DOHH2 (cell line): ENCODE results near the gene DCDC1.

Experiments used
- H3F3A ChIP-seq: fragments of 200-600 bp; sonication (generic), shearing (Covaris generic); 2 replicates; pipeline ENCODE4 v1.6.0; 2016; ENCODE audit warnings: antibody characterized with exemption, mild to moderate bottlenecking; ENCODE audit not compliant: control insufficient read depth, insufficient read depth
- H3K27ac ChIP-seq: fragments of 200-600 bp; sonication (generic); 2 replicates; pipeline ENCODE4 v1.5.1; 2014; ENCODE audit warnings: low read depth, mild to moderate bottlenecking, low read length, moderate library complexity
- H3K27me3 ChIP-seq: fragments of 200-600 bp; sonication (generic); 2 replicates; pipeline ENCODE4 v1.6.1; 2014; ENCODE audit warnings: mild to moderate bottlenecking, low read length, mixed read lengths; ENCODE audit not compliant: control insufficient read depth
- H3K36me3 ChIP-seq: fragments of 200-600 bp; sonication (generic); 2 replicates; pipeline ENCODE4 v1.6.1; 2014; ENCODE audit warnings: mild to moderate bottlenecking, low read length, moderate library complexity, mixed read lengths; ENCODE audit not compliant: control insufficient read depth
- H3K4me1 ChIP-seq: fragments of 200-600 bp; sonication (generic); 2 replicates; pipeline ENCODE4 v1.6.1; 2014; ENCODE audit warnings: mild to moderate bottlenecking, low read length, mixed read lengths; ENCODE audit not compliant: control insufficient read depth
- H3K4me2 ChIP-seq: fragments of 200-600 bp; sonication (generic); 2 replicates; pipeline ENCODE4 v1.6.0; 2014; ENCODE audit warnings: mild to moderate bottlenecking, low read length, moderate library complexity
- H3K4me3 ChIP-seq: fragments of 200-600 bp; sonication (generic); 2 replicates; pipeline ENCODE4 v1.5.1; 2014; ENCODE audit warnings: mild to moderate bottlenecking, low read length, mixed read lengths
- H3K79me2 ChIP-seq: fragments of 200-600 bp; sonication (generic); 2 replicates; pipeline ENCODE4 v1.6.1; 2014; ENCODE audit warnings: mild to moderate bottlenecking, low read length, mixed read lengths; ENCODE audit not compliant: control insufficient read depth
- H3K9me2 ChIP-seq: fragments of 200-600 bp; sonication (generic); replicated peaks from 2 replicates; pipeline ENCODE4 v1.6.1; 2014; ENCODE audit warnings: mild to moderate bottlenecking, low read length, mixed read lengths; ENCODE audit not compliant: control insufficient read depth
- H3K9me3 ChIP-seq: fragments of 200-600 bp; sonication (generic); 2 replicates; pipeline ENCODE4 v1.6.1; 2014; ENCODE audit warnings: antibody characterized with exemption, low read length, mixed read lengths; ENCODE audit not compliant: control insufficient read depth, insufficient read depth
- H4K20me1 ChIP-seq: fragments of 200-600 bp; sonication (generic); 2 replicates; pipeline ENCODE4 v1.6.0; 2014; ENCODE audit warnings: low read depth, mild to moderate bottlenecking, antibody characterized with exemption, low read length, moderate library complexity; ENCODE audit not compliant: control insufficient read depth, insufficient read depth
- EZH2phosphoT487 ChIP-seq: fragments of 200-600 bp; sonication (generic); IDR thresholded peaks from 2 replicates; pipeline ENCODE4 v1.6.1; 2017; ENCODE audit warnings: borderline replicate concordance, mild to moderate bottlenecking, antibody characterized with exemption, low read length, moderate library complexity, mixed read lengths
- TF ChIP-seq, protein P1 (sequence below): fragments of 200-600 bp; sonication (generic); IDR thresholded peaks from one replicate; pipeline ENCODE4 v1.5.1; 2014; ENCODE audit warnings: antibody characterized with exemption, mild to moderate bottlenecking, low read depth, low read length; ENCODE audit not compliant: poor library complexity, severe bottlenecking

Gene DCDC1

DNA sequence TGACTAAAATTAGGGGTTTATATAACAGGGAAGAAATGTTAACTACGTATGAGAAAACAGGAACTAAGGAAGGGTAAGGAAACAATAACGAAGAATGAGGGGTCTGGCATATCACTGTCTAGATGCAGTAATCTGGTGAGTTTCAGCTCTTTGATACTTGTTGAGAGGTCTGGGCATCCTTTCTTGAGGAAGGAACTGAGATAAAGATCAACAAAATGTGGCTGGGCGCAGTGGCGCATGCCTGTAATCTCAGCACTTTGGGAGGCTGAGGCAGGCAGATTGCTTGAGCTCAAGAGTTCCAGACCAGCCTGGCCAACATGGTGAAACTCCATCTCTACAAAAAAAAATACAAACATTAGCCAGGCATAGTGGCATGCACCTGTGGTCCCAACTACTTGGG is 2.7 kb downstream of the DCDC1 start:
- Histone ChIP-seq H3K4me3 (no peak overlapping the region), H3K27me3 (peaks cover 25% of the 10 kb centered on the region), H3K4me1 (peaks cover 13% of the 10 kb centered on the region), H3F3A (no peaks in the 10 kb centered on the region), H3K36me3 (no peaks in the 10 kb centered on the region; the same call in 1 of the 2 replicates), H4K20me1 (no peaks in the 10 kb centered on the region), H3K4me2 (no peak overlapping the region), H3K9me3 (no peaks in the 10 kb centered on the region), H3K27ac (no peak overlapping the region), H3K79me2 (peaks cover 10% of the 10 kb centered on the region), H3K9me2 (no peaks in the 10 kb centered on the region)
- TF ChIP-seq EZH2phosphoT487: no peak
- TF ChIP-seq, protein P1, sequence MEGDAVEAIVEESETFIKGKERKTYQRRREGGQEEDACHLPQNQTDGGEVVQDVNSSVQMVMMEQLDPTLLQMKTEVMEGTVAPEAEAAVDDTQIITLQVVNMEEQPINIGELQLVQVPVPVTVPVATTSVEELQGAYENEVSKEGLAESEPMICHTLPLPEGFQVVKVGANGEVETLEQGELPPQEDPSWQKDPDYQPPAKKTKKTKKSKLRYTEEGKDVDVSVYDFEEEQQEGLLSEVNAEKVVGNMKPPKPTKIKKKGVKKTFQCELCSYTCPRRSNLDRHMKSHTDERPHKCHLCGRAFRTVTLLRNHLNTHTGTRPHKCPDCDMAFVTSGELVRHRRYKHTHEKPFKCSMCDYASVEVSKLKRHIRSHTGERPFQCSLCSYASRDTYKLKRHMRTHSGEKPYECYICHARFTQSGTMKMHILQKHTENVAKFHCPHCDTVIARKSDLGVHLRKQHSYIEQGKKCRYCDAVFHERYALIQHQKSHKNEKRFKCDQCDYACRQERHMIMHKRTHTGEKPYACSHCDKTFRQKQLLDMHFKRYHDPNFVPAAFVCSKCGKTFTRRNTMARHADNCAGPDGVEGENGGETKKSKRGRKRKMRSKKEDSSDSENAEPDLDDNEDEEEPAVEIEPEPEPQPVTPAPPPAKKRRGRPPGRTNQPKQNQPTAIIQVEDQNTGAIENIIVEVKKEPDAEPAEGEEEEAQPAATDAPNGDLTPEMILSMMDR: no peak

GRCh38 chr11:31361743-31362142 is 7.8 kb downstream of the DCDC1 start:
- H3K9me2 ChIP-seq: no peaks in the 10 kb centered on the region
- no peak for TF ChIP-seq EZH2phosphoT487
- TF ChIP-seq, protein P1: no peak
- no peak overlapping the region for H3K27ac ChIP-seq
- H4K20me1 ChIP-seq: no peaks in the 10 kb centered on the region
- H3K4me1 ChIP-seq: no peaks in the 10 kb centered on the region
- no peaks in the 10 kb centered on the region for H3K9me3 ChIP-seq
- no peak overlapping the region for H3K4me3 ChIP-seq
- H3K27me3 ChIP-seq: peaks cover 20% of the 10 kb centered on the region
- no peaks in the 10 kb centered on the region for H3K36me3 ChIP-seq
- no peak overlapping the region for H3K4me2 ChIP-seq
- no peaks in the 10 kb centered on the region for H3K79me2 ChIP-seq
- H3F3A ChIP-seq: no peaks in the 10 kb centered on the region

- H3K79me2 ChIP-seq: no peaks in the 10 kb centered on the region
- TF ChIP-seq, protein P1: no peak
- TF ChIP-seq EZH2phosphoT487: no peak
- H3K4me3 ChIP-seq: no peak overlapping the region
- no peaks in the 10 kb centered on the region for H3K4me1 ChIP-seq
- H3K9me2 ChIP-seq: no peaks in the 10 kb centered on the region
- H3K36me3 ChIP-seq: no peaks in the 10 kb centered on the region
- H3K4me2 ChIP-seq: no peak overlapping the region
- no peaks in the 10 kb centered on the region for H3K9me3 ChIP-seq
- no peak overlapping the region for H3K27ac ChIP-seq
- H3K27me3 ChIP-seq: peaks cover 3% of the 10 kb centered on the region; the same call in 1 of the 2 replicates
- no peaks in the 10 kb centered on the region for H4K20me1 ChIP-seq
- no peaks in the 10 kb centered on the region for H3F3A ChIP-seq
Observed at GRCh38 chr11:31355817-31356216, 13.7 kb downstream of the DCDC1 start.
